H54 (cell line): Measurements from ENCODE around the gene DDX47.
A peak's percentile ranks its signal among the peaks of the same experiment; 100 is the strongest.
"Not testable (repeated sequence)": the region's sequence is repeated elsewhere in the genome, so short reads cannot be mapped to it uniquely, and the experiment has no call there.

ENCODE experiments used
- DNase-seq: peaks from one replicate; pipeline ENCODE4 v3.0.0; 2011; ENCODE audit warnings: low spot score, mixed read lengths; ENCODE audit not compliant: insufficient read length
- FAIRE-seq: peaks from 3 replicates; lab custom pipeline; 2011; peaks lifted over from hg19 to GRCh38; lab: Jason Lieb, UNC
- POLR2A ChIP-seq: IDR thresholded peaks from 2 replicates; pipeline ENCODE4 v1.6.1; 2011; ENCODE audit warnings: low read depth, mild to moderate bottlenecking, low read length

Gene DDX47

GRCh38 chr12:12804011-12804410, 9.1 kb upstream of the DDX47 start:
- no peak for FAIRE-seq
- no peak for TF ChIP-seq POLR2A
- DNase-seq, result no peak

- DNase-seq, result peak; percentile 45
- TF ChIP-seq POLR2A, result no peak
- peak; percentile 43 for FAIRE-seq
Observed at GRCh38 chr12:12804432-12804886, 8.7 kb upstream of the DDX47 start.

- FAIRE-seq (no peak), DNase-seq (no peak)
- no peak for TF ChIP-seq POLR2A
Observed at GRCh38 chr12:12806784-12807516, 6.2 kb upstream of the DDX47 start.

GRCh38 chr12:12807517-12807903, 5.6 kb upstream of the DDX47 start:
- FAIRE-seq, DNase-seq: not testable (repeated sequence)

GRCh38 chr12:12807970-12808702, 5.0 kb upstream of the DDX47 start:
- FAIRE-seq, result no peak
- DNase-seq, result no peak
- TF ChIP-seq POLR2A, result no peak

GRCh38 chr12:12810553-12811021, 2.6 kb upstream of the DDX47 start:
- DNase-seq (no peak), FAIRE-seq (no peak)
- no peak for TF ChIP-seq POLR2A

GRCh38 chr12:12811343-12811742, 1.8 kb upstream of the DDX47 start:
- no peak for TF ChIP-seq POLR2A
- FAIRE-seq (no peak), DNase-seq (no peak)

- TF ChIP-seq POLR2A, result no peak
- FAIRE-seq, result no peak
- DNase-seq, result no peak
Observed at GRCh38 chr12:12812174-12812573, 972 bp upstream of the DDX47 start.

- no peak for DNase-seq
- no peak for FAIRE-seq
- no peak for TF ChIP-seq POLR2A
Observed at GRCh38 chr12:12812618-12813119, 477 bp upstream of the DDX47 start.

- FAIRE-seq (no peak), DNase-seq (no peak)
- TF ChIP-seq POLR2A, result no peak
Observed at GRCh38 chr12:12817616-12818015, 4.5 kb downstream of the DDX47 start.

- DNase-seq (no peak), FAIRE-seq (peak; percentile 43)
- no peak for TF ChIP-seq POLR2A
Observed at GRCh38 chr12:12818701-12819100, 5.6 kb downstream of the DDX47 start.

- FAIRE-seq, result no peak
- TF ChIP-seq POLR2A, result no peak
- no peak for DNase-seq
Observed at GRCh38 chr12:12819221-12819620, 6.1 kb downstream of the DDX47 start.

- peak; percentile 56 for DNase-seq
- no peak for TF ChIP-seq POLR2A
- FAIRE-seq, result peak; percentile 97
Observed at GRCh38 chr12:12819752-12820311, 6.7 kb downstream of the DDX47 start.

- not testable (repeated sequence) for FAIRE-seq, DNase-seq
Observed at GRCh38 chr12:12820376-12820775, 7.2 kb downstream of the DDX47 start.
